GM21786 (cell line): ENCODE data around the gene PI16.

Source experiments
- ATAC-seq: cut with Tn5 transposase; IDR thresholded peaks from one replicate; pipeline ENCODE4 v1.9.1; 2021; ENCODE audit not compliant: unreplicated experiment

The PI16 gene

GRCh38 chr6:36954262-36954931 lies at the start of gene PI16:
Gene PI16, plus strand, starts transcription at chr6:36954738. Its CDS starts 23 bp downstream, at chr6:36954761.
- ATAC-seq = no peak

GRCh38 chr6:36904851-36905393 lies 49.6 kb upstream of the PI16 start:
- no peak for ATAC-seq

GRCh38 chr6:36906539-36907325 lies 47.8 kb upstream of the PI16 start:
- no peak for ATAC-seq

- no peak for ATAC-seq
Observed at GRCh38 chr6:36907781-36908180, 46.8 kb upstream of the PI16 start.

GRCh38 chr6:36908747-36909146 lies 45.8 kb upstream of the PI16 start:
- ATAC-seq = no peak

GRCh38 chr6:36912030-36912454 lies 42.5 kb upstream of the PI16 start:
- peak; percentile 8 for ATAC-seq

GRCh38 chr6:36912586-36912985 lies 42.0 kb upstream of the PI16 start:
- ATAC-seq = peak; percentile 87

- ATAC-seq = no peak
Observed at GRCh38 chr6:36913082-36913481, 41.5 kb upstream of the PI16 start.

GRCh38 chr6:36914227-36914794 lies 40.2 kb upstream of the PI16 start:
- no peak for ATAC-seq

GRCh38 chr6:36915599-36915998 lies 38.9 kb upstream of the PI16 start:
- ATAC-seq = no peak

- no peak for ATAC-seq
Observed at GRCh38 chr6:36916126-36916525, 38.4 kb upstream of the PI16 start.

- no peak for ATAC-seq
Observed at GRCh38 chr6:36917541-36918193, 36.9 kb upstream of the PI16 start.

- no peak for ATAC-seq
Observed at GRCh38 chr6:36920049-36920448, 34.5 kb upstream of the PI16 start.

GRCh38 chr6:36920546-36920945 lies 34.0 kb upstream of the PI16 start:
- ATAC-seq = no peak

GRCh38 chr6:36924131-36924530 lies 30.4 kb upstream of the PI16 start:
- ATAC-seq = no peak

- ATAC-seq = no peak
Observed at GRCh38 chr6:36924778-36925374, 29.7 kb upstream of the PI16 start.

GRCh38 chr6:36925809-36926208 lies 28.7 kb upstream of the PI16 start:
- no peak for ATAC-seq

- no peak for ATAC-seq
Observed at GRCh38 chr6:36926708-36927513, 27.6 kb upstream of the PI16 start.

- ATAC-seq = no peak
Observed at GRCh38 chr6:36927691-36928546, 26.6 kb upstream of the PI16 start.
